22Rv1 (cell line): ENCODE data around the gene C3orf20.

ENCODE experiments used
- CTCF ChIP-seq: fragments of 450-650 bp; IDR thresholded peaks from 2 replicates; pipeline ENCODE4 v1.5.1; 2017; ENCODE audit warnings: mild to moderate bottlenecking
- ZFX ChIP-seq: fragments of 450-650 bp; IDR thresholded peaks from 2 replicates; pipeline ENCODE4 v1.6.1; 2017; ENCODE audit warnings: antibody characterized with exemption, borderline replicate concordance

GRCh38 chr3:14819671-14820070 is 144.7 kb downstream of the C3orf20 start:
- TF ChIP-seq CTCF = no peak
- no peak for TF ChIP-seq ZFX
